ENCODE data around the gene COG2.

DNA sequence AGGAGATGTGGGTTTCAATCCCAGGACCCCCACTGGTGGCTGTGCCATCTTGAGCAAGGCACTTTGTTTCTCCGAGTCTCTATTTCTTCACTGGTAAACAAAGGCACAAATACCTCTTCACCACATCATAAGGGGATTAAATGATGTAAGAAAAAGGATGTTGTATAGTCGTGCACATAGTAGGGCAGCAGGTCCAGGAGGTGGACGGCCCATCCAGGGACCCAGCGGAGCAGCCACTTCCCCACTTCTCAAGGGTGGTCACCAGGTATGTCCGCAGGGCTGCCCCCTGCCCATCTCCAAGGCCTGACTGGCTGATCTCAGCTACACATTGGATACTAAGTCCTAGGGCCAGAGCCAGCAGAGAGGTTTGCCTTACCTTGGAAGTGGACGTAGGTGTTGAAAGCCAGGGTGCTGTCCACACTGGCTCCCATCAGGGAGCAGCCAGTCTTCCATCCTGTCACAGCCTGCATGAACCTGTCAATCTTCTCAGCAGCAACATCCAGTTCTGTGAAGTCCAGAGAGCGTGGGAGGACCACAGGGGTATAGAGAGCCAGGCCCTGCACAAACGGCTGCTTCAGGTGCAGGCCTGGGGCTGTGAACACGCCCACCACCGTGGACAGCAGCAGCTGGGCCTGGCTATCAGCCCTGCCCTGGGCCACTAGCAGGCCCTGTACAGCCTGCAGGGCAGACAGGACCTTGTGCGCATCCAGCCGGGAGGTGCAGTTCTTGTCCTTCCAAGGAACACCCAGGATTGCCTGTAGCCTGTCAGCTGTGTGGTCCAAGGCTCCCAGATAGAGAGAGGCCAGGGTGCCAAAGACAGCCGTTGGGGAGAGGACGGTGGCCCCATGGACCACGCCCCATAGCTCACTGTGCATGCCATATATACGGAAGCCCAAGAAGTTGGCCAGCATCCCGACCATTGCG, 67.6 kb downstream of the COG2 start:
- TF ChIP-seq PAX5 (IDR thresholded peaks at IDR 0.05; ENCODE audit: insufficient read depth, low read length, severe bottlenecking) (no peak), POLR2AphosphoS5 (IDR thresholded peaks at IDR 0.05; ENCODE audit: low read depth, low read length) (no peak), POLR2A (IDR thresholded peaks at IDR 0.05; ENCODE audit: low read depth, low read length) (no peak), TAF1 (IDR thresholded peaks at IDR 0.05; ENCODE audit: low read depth, low read length) (no peak), SPI1 (IDR thresholded peaks at IDR 0.05; ENCODE audit: low read depth, low read length) (no peak), POU2F2 (IDR thresholded peaks at IDR 0.05; ENCODE audit: low read depth, low read length) (no peak)

Measured in GM12891 (cell line).